Neural progenitor cell (in vitro differentiated cells): Measurements from ENCODE around the gene PTPRT. TPM values are rescaled to one million over a fixed set of nuclear protein-coding genes. Genes with fewer than 3 reads are reported as not detected.

ENCODE experiments used
- DNase-seq: peaks from one replicate; pipeline ENCODE4 v3.0.0-alpha.2; 2016; ENCODE audit warnings: low spot score
- H2AFZ ChIP-seq: fragments of 200-600 bp; sonication (generic); replicated peaks from 2 replicates; pipeline ENCODE4 v1.6.1; 2016; ENCODE audit warnings: antibody characterized with exemption
- H3F3A ChIP-seq: fragments of 200-600 bp; sonication (generic); 2 replicates; pipeline ENCODE4 v1.6.1; 2016; ENCODE audit warnings: antibody characterized with exemption, low read depth
- H3K27ac ChIP-seq: fragments of 200-600 bp; sonication (generic); 2 replicates; pipeline ENCODE4 v1.5.1; 2016; ENCODE audit warnings: mild to moderate bottlenecking
- H3K27me3 ChIP-seq: fragments of 200-600 bp; sonication (generic); 2 replicates; pipeline ENCODE4 v1.6.1; 2016; ENCODE audit warnings: mild to moderate bottlenecking, moderate library complexity
- H3K36me3 ChIP-seq: fragments of 200-600 bp; sonication (generic); 2 replicates; pipeline ENCODE4 v1.5.1; 2016
- H3K4me1 ChIP-seq: fragments of 200-600 bp; sonication (generic); 2 replicates; pipeline ENCODE4 v1.6.1; 2016; ENCODE audit warnings: mixed run types
- H3K4me2 ChIP-seq: fragments of 200-600 bp; sonication (generic); 2 replicates; pipeline ENCODE4 v1.6.1; 2016
- H3K4me3 ChIP-seq: fragments of 200-600 bp; sonication (generic); 2 replicates; pipeline ENCODE4 v1.5.1; 2016
- H3K79me2 ChIP-seq: fragments of 200-600 bp; sonication (generic); 2 replicates; pipeline ENCODE4 v1.6.1; 2016; ENCODE audit warnings: low read depth
- H3K9ac ChIP-seq: fragments of 200-600 bp; sonication (generic); 2 replicates; pipeline ENCODE4 v1.6.1; 2016
- H3K9me3 ChIP-seq: fragments of 200-600 bp; sonication (generic); 2 replicates; pipeline ENCODE4 v1.5.1; 2016; ENCODE audit warnings: low read depth
- H4K20me1 ChIP-seq: fragments of 200-600 bp; sonication (generic); 2 replicates; pipeline ENCODE4 v1.6.1; 2016; ENCODE audit warnings: low read depth
- H3K27ac Mint-ChIP-seq: 3 replicates; pipeline ENCODE4 v1.8.0; 2021; ENCODE audit warnings: mixed read lengths
- H3K27me3 Mint-ChIP-seq: 2 replicates; pipeline ENCODE4 v1.8.0; 2022; ENCODE audit warnings: low read depth, mild to moderate bottlenecking, inconsistent platforms, moderate library complexity, mixed read lengths; ENCODE audit not compliant: insufficient read depth
- H3K36me3 Mint-ChIP-seq: 3 replicates; pipeline ENCODE4 v1.8.0; 2021; ENCODE audit warnings: mixed read lengths
- H3K4me1 Mint-ChIP-seq: 3 replicates; pipeline ENCODE4 v1.8.0; 2021; ENCODE audit warnings: mixed read lengths
- H3K4me3 Mint-ChIP-seq: 3 replicates; pipeline ENCODE4 v1.8.0; 2021; ENCODE audit warnings: mild to moderate bottlenecking, moderate library complexity, mixed read lengths
- H3K9me3 Mint-ChIP-seq: 3 replicates; pipeline ENCODE4 v1.8.0; 2020; ENCODE audit warnings: mixed read lengths
- CTCF ChIP-seq: fragments of 200-600 bp; sonication (generic); IDR thresholded peaks from 2 replicates; pipeline ENCODE4 v1.5.1; 2017; ENCODE audit warnings: antibody characterized with exemption, mild to moderate bottlenecking
- EZH2 ChIP-seq: fragments of 200-600 bp; sonication (generic); IDR thresholded peaks from 2 replicates; pipeline ENCODE4 v1.6.1; 2017; ENCODE audit warnings: antibody characterized with exemption, mild to moderate bottlenecking, moderate library complexity
- EZH2phosphoT487 ChIP-seq: fragments of 200-600 bp; sonication (generic); IDR thresholded peaks from 2 replicates; pipeline ENCODE4 v1.6.1; 2017; ENCODE audit warnings: antibody characterized with exemption
- total RNA-seq: library from RNA; depleted of rRNA; stranded (reverse); fragments of >200 nt; gene quantifications from 2 replicates; pipeline ENCODE4 v1.2.3, GENCODE V29; 2015; ENCODE audit warnings: low replicate concordance

The PTPRT gene
- total RNA-seq, 1 donor from 2014 or later, result 1.1 TPM

GRCh38 chr20:43161716-43162115 is 28.0 kb downstream of the PTPRT start:
- Mint-ChIP-seq H3K27me3 (peaks cover 10% of the 10 kb centered on the region), H3K27ac (no peak overlapping the region), H3K36me3 (no peaks in the 10 kb centered on the region), H3K4me1 (no peaks in the 10 kb centered on the region), H3K9me3 (peaks cover 4% of the 10 kb centered on the region), H3K4me3 (no peak overlapping the region)
- Histone ChIP-seq H3K4me1 (no peaks in the 10 kb centered on the region), H3K9me3 (no peaks in the 10 kb centered on the region), H3K79me2 (no peaks in the 10 kb centered on the region), H3K4me3 (no peak overlapping the region), H3K27ac (no peak overlapping the region), H2AFZ (no peak overlapping the region), H4K20me1 (no peaks in the 10 kb centered on the region), H3K9ac (no peak overlapping the region), H3K4me2 (no peak overlapping the region), H3F3A (no peaks in the 10 kb centered on the region), H3K36me3 (no peaks in the 10 kb centered on the region), H3K27me3 (no peaks in the 10 kb centered on the region)
- DNase-seq, result no peak
- TF ChIP-seq EZH2 (no peak), CTCF (no peak), EZH2phosphoT487 (no peak)

DNA sequence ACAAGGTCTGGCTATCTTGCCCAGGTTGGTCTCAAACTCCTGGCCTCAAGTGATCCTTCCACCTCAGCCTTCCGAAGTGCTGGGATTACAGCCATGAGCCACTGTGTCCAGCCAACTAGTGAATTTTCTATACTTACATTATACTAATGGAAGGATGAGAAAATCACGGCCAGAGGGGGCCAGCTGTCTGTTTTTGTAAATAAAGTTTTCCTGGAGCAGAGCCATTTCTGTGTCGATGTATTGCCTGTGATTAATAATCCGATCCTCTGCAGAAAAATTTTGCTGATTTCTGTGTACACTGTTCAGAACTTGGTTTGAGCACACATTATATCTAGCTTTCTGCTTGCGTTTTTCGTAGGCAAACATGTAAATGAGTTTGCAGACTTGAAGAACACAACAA is 28.8 kb downstream of the PTPRT start:
- no peak for DNase-seq
- Histone ChIP-seq H3K27ac (no peak overlapping the region), H3K27me3 (no peaks in the 10 kb centered on the region), H3K4me2 (no peak overlapping the region), H3K9me3 (no peaks in the 10 kb centered on the region), H3K4me3 (no peak overlapping the region), H3K36me3 (no peaks in the 10 kb centered on the region), H3K9ac (no peak overlapping the region), H2AFZ (no peak overlapping the region), H3K79me2 (no peaks in the 10 kb centered on the region), H4K20me1 (no peaks in the 10 kb centered on the region), H3F3A (no peaks in the 10 kb centered on the region), H3K4me1 (no peaks in the 10 kb centered on the region)
- H3K4me1 Mint-ChIP-seq, result no peaks in the 10 kb centered on the region
- H3K27me3 Mint-ChIP-seq, result peaks cover 10% of the 10 kb centered on the region
- no peak overlapping the region for H3K27ac Mint-ChIP-seq
- H3K36me3 Mint-ChIP-seq, result no peaks in the 10 kb centered on the region
- TF ChIP-seq EZH2phosphoT487 (no peak), EZH2 (no peak), CTCF (no peak)
- H3K9me3 Mint-ChIP-seq, result peaks cover 4% of the 10 kb centered on the region
- no peak overlapping the region for H3K4me3 Mint-ChIP-seq

GRCh38 chr20:43159994-43160393 is 29.7 kb downstream of the PTPRT start:
- no peak overlapping the region for H3K4me3 ChIP-seq
- H3K4me1 Mint-ChIP-seq, result no peaks in the 10 kb centered on the region
- no peak overlapping the region for H3K27ac ChIP-seq
- no peaks in the 10 kb centered on the region for H3F3A ChIP-seq
- no peaks in the 10 kb centered on the region for H4K20me1 ChIP-seq
- H3K4me2 ChIP-seq, result no peak overlapping the region
- H3K79me2 ChIP-seq, result no peaks in the 10 kb centered on the region
- H3K36me3 Mint-ChIP-seq, result no peaks in the 10 kb centered on the region
- no peak overlapping the region for H3K4me3 Mint-ChIP-seq
- no peaks in the 10 kb centered on the region for H3K27me3 ChIP-seq
- no peak overlapping the region for H3K9ac ChIP-seq
- no peaks in the 10 kb centered on the region for H3K36me3 ChIP-seq
- no peak overlapping the region for H3K27ac Mint-ChIP-seq
- DNase-seq, result no peak
- no peak overlapping the region for H2AFZ ChIP-seq
- H3K4me1 ChIP-seq, result no peaks in the 10 kb centered on the region
- H3K9me3 Mint-ChIP-seq, result no peaks in the 10 kb centered on the region
- TF ChIP-seq EZH2, result no peak
- no peak for TF ChIP-seq EZH2phosphoT487
- no peak for TF ChIP-seq CTCF
- H3K9me3 ChIP-seq, result no peaks in the 10 kb centered on the region
- H3K27me3 Mint-ChIP-seq, result peaks cover 10% of the 10 kb centered on the region
